Effector CD4-positive, alpha-beta T cell (primary cell): ENCODE results near the gene C1S.

Experiments used
- DNase-seq: peaks from one replicate; pipeline ENCODE4 v3.0.0-alpha.2; 2020

Gene C1S

GRCh38 chr12:7107636-7108002 lies 47.1 kb downstream of the C1S start:
- no peak for DNase-seq

GRCh38 chr12:7108003-7108795 lies 47.7 kb downstream of the C1S start:
- peak; percentile 50 for DNase-seq

GRCh38 chr12:7108796-7109571 lies 48.5 kb downstream of the C1S start, which contains the start of gene C1RL:
Gene C1RL (minus strand): TSS chr12:7109214. CDS start chr12:7109180, 34 bp downstream.
- peak; percentile 72 for DNase-seq

GRCh38 chr12:7109572-7109920 lies 49.0 kb downstream of the C1S start:
- no peak for DNase-seq

GRCh38 chr12:7110661-7111060 lies 50.1 kb downstream of the C1S start:
- DNase-seq: no peak

GRCh38 chr12:7112041-7112440 lies 51.5 kb downstream of the C1S start:
- DNase-seq: no peak

- DNase-seq: peak; percentile 27
These were observed 52.9 kb downstream of the C1S start for GRCh38 chr12:7113389-7113871.

- DNase-seq: no peak
These were observed 53.5 kb downstream of the C1S start for GRCh38 chr12:7114008-7114407.

- DNase-seq: no peak
These were observed 54.3 kb downstream of the C1S start for GRCh38 chr12:7114851-7115250.

- no peak for DNase-seq
These were observed 55.7 kb downstream of the C1S start for GRCh38 chr12:7116196-7116595.

GRCh38 chr12:7116916-7117315 lies 56.4 kb downstream of the C1S start:
- DNase-seq: no peak

GRCh38 chr12:7117670-7118069 lies 57.2 kb downstream of the C1S start:
- DNase-seq: no peak

GRCh38 chr12:7118881-7119280 lies 58.4 kb downstream of the C1S start:
- no peak for DNase-seq

- DNase-seq: no peak
These were observed 59.6 kb downstream of the C1S start for GRCh38 chr12:7120166-7120565.
